Melanocyte of skin (primary cell): ENCODE measurements around the gene BUD13. TPM values are rescaled to one million over a fixed set of nuclear protein-coding genes. Genes with fewer than 3 reads are reported as not detected.

Experiments used
- total RNA-seq, 2 donors: library from RNA; depleted of rRNA; stranded (reverse); fragments of >200 nt; gene quantifications; 2 replicates each; pipeline ENCODE4 v1.2.3, GENCODE V29; 2012

The BUD13 gene, protein sequence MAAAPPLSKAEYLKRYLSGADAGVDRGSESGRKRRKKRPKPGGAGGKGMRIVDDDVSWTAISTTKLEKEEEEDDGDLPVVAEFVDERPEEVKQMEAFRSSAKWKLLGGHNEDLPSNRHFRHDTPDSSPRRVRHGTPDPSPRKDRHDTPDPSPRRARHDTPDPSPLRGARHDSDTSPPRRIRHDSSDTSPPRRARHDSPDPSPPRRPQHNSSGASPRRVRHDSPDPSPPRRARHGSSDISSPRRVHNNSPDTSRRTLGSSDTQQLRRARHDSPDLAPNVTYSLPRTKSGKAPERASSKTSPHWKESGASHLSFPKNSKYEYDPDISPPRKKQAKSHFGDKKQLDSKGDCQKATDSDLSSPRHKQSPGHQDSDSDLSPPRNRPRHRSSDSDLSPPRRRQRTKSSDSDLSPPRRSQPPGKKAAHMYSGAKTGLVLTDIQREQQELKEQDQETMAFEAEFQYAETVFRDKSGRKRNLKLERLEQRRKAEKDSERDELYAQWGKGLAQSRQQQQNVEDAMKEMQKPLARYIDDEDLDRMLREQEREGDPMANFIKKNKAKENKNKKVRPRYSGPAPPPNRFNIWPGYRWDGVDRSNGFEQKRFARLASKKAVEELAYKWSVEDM
- total RNA-seq: 10 to 100 TPM; 13.1 to 19.6 TPM

DNA sequence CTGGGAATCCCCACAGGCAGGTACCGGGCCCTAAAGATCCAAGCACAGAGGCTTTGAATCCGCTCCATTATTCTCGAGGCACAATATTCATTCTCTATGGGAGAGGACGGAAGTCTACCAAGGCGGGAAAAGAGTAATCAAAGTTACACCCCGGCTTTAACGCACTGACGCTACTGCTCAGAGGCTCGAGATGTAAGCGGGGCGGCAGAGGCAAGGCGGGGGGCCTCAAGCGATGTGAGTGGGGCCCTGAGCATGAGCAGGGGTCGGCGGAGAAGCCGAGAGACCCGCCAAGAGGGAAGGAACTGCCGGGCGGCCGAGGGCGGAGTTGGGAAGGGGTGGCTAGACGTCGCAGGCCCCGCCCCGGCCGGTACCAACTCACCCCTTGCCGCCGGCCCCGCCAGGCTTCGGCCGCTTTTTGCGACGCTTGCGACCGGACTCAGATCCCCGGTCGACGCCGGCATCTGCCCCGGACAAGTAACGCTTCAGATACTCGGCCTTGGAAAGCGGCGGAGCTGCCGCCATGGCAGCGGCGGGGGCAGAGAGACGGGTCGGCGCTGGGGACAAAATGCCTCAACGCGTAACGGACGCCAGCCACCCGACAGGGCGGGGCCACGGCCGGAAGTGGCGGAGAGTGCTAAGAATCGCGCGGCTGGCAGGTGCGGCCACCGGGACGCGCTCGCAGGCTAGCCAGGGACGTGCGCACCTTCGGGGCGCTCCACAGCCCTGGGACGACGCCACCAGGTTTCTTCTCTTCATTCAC is at the start of gene BUD13:
TSS of gene BUD13 (minus strand) at position 545 of the 760 bp plus-strand sequence. CDS start at position 522, 23 bp downstream.

DNA sequence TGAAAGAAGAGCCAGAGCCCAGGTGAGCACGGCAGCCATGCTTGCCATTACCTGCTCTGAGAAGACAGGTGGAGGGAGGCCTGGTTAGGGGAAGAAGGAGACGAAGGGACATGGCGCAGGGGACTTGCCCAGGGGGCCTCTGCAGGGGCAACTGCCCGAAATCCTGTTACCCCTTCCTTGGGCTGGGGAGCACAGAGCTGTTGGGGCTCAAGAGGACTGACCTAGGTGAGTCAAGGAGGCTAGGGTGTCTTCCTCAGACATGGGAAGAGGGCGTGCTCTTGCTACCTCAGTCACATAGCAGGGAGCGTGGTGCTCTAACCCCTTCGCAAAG is 19.0 kb upstream of the BUD13 start, which contains the start of gene APOA5:
TSS of gene APOA5 (minus strand) at position 67 of the 331 bp plus-strand sequence. CDS start at position 48, 19 bp downstream.

DNA sequence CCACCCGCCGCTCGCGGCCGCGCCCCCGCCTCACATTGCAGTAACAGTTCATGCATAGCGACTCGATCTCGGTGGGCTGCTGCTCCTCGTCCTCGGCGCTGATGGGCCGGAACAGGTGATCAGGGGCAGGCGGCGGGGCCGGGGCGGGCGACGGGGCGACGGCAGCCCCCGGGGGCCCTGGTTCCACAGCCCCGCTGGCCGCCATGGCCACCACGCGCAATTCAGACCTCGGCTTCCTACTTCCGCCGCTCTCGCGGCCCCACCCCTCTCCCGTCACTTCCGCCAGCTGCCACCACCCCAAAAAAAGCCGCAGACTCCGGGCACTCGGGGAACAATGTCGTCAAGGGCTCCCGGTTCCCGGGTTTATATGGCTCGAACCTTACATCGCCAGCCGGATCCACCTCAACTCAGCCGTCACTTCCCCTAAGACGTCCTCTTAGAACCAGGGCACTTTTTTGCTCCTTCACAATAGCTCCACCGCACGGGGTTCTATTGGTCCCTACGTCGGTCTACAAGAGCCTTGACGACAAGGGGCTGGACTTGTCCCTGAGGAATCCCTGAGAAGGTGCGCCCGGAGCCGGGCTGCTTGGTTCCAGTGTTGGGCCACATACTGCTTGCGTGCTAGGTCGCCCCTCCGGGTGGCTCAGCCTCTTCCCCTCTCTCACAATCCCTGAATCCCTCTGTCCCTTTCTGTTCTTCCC is 15.1 kb upstream of the BUD13 start, which contains the start of gene ZPR1:
TSS of gene ZPR1 (minus strand) at position 238 of the 701 bp plus-strand sequence. CDS start at position 205, 33 bp downstream.

Other genes starting within 250 kb of the BUD13 start
- gene ZPR1, start 15.0 kb upstream of the BUD13 start, total RNA-seq: 10 to 100 TPM; 25.1 to 45.3 TPM
- gene APOA5, start 18.9 kb upstream of the BUD13 start, total RNA-seq: not detected
- not detected for gene APOA4, start 50.3 kb upstream of the BUD13 start, total RNA-seq
- not detected for gene APOC3, start 56.9 kb upstream of the BUD13 start, total RNA-seq
- gene APOA1, start 64.6 kb upstream of the BUD13 start, total RNA-seq: not detected